HEK293T (cell line): ENCODE data around the gene SEMA7A.

ENCODE experiments used
- BHLHE40 ChIP-seq: fragments of 450-650 bp; IDR thresholded peaks from 2 replicates; pipeline ENCODE4 v1.6.1; 2016; ENCODE audit warnings: mild to moderate bottlenecking, moderate library complexity, borderline replicate concordance
- HDGF ChIP-seq: fragments of 450-650 bp; IDR thresholded peaks from 2 replicates; pipeline ENCODE4 v1.6.1; 2017; ENCODE audit warnings: antibody characterized with exemption, borderline replicate concordance
- NFRKB ChIP-seq: fragments of 450-650 bp; IDR thresholded peaks from 2 replicates; pipeline ENCODE4 v1.6.1; 2016; ENCODE audit warnings: mild to moderate bottlenecking, moderate library complexity

DNA sequence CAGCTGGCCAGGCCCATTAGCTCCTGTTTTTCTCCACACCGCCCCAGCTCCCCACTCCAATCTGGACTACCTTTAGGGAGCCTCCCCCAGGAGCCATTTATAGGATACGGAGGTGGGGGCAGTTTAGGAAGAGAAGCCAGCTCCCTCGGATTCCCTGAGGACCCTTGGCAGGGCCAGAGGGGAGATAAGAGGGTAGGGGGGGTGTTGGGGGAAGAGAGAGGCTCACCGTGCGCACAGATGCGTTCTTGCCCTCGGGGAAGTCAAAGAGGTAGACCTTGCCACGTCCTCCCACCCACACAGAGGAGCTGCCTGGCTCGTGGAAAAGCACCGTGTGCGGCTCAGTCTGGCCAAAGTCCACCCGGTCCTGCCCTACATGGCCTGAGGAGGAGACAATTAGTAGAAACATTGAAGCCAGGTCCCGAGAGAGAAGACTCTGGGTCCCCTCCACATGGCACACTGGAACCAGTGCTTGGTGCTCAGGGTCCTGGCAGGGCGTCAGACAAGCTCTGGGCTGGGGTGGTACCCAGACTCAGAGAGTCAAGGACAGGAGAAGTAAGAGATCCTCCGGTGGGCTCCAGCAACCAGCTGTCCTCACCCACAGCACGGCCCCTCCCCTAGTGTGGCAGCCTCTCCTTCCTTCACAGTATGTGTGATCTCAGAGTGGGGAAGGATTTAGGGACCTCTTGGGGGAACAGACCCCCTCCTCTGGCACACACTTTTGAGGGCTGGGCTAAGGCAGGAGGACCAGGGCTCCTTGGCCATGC lies 15.0 kb downstream of the SEMA7A start:
- TF ChIP-seq BHLHE40 = no peak
- TF ChIP-seq NFRKB = no peak
- TF ChIP-seq HDGF = no peak
